ENCODE measurements around the gene POLR2E. TPM values are rescaled to one million over a fixed set of nuclear protein-coding genes. Genes with fewer than 3 reads are reported as not detected.
A peak's percentile ranks its signal among the peaks of the same experiment; 100 is the strongest.

Gene POLR2E
- total and polyA plus RNA-seq, 2 of the 13 experiments (the other 11 are each of a cell fraction or from before 2014, with no cell fraction given), result 140 to 272 TPM

- TF ChIP-seq ZNF546 (CRISPR knock-in tag; conservative IDR thresholded peaks at IDR 0.05), result 0 out of 2 replicates have a peak, but pooled peaks have one; percentile 39
Observed at GRCh38 chr19:1106841-1107660, 11.9 kb upstream of the POLR2E start (continued).

- no peak overlapping the region for H3K27ac ChIP-seq (ENCODE audit: extremely low read length, insufficient read depth, low read length)
- no TSS peak for BruUV-seq (replicated peaks)
- H3K36me3 ChIP-seq (replicated peaks in 1 of 2; ENCODE audit: control insufficient read depth in 1 of 2, insufficient read depth in 2 of 2, low read length in 2 of 2), result peaks cover 10 to 20% of the 10 kb centered on the region in 2 experiments; a peak in 4 of 5 replicates
- H3K4me3 ChIP-seq (replicated peaks in 1 of 3; ENCODE audit: insufficient read depth in 1 of 3, low read depth in 2 of 3, low read length in 3 of 3), result peak overlapping the region in 2 of 3 experiments; percentile 89 to 92; a peak in 2 of 6 replicates
- peaks cover 11% of the 10 kb centered on the region for H3K79me2 ChIP-seq (ENCODE audit: insufficient read depth, low read length)
- no peaks in the 10 kb centered on the region for H3K27me3 ChIP-seq (ENCODE audit: control insufficient read depth in 1 of 2, insufficient read depth in 2 of 2, low read length in 2 of 2)
- DNase-seq (ENCODE audit: low spot score) (no peak), ATAC-seq (no peak), FAIRE-seq (no peak)
- intact Hi-C loops (cut with micrococcal nuclease; ENCODE audit: unreplicated experiment), result loop anchor here (10.0 kb wide), 1 partner anchor 51 kb away; no protein-coding TSS in a partner anchor
- in situ Hi-C loops (cut with HindIII; ENCODE audit: extremely low pct_ligation_motif_present, low pct_unique_long_range_greater_than_20kb), result no loop called here
- CTCF ChIA-PET (ENCODE audit: low intra/inter-chr PET ratio, low total read pairs), result no interaction called here
- POLR2A ChIA-PET, result no interaction called here
- WGBS (ENCODE audit: low lambda C conversion rate), result 94% methylated on average over 10 of the region's 32 CpGs
- peaks cover 15% of the 10 kb centered on the region; the same call in 1 of the 2 replicates for H4K20me1 ChIP-seq (ENCODE audit: insufficient read depth, low read length)
- H3K4me2 ChIP-seq (ENCODE audit: low read depth, low read length), result peak overlapping the region; percentile 85
- peaks cover 52% of the 10 kb centered on the region for H3K4me1 ChIP-seq (ENCODE audit: insufficient read depth, low read length)
- H3K9me3 ChIP-seq (ENCODE audit: low read length), result no peaks in the 10 kb centered on the region
- no peak overlapping the region for H2AFZ ChIP-seq (ENCODE audit: low read length)
- H3K9ac ChIP-seq (ENCODE audit: insufficient read depth, low read depth, low read length), result no peak overlapping the region
- TF ChIP-seq PAWR (CRISPR knock-in tag; IDR thresholded peaks at IDR 0.05; ENCODE audit: borderline replicate concordance) (no peak), TMF1 (CRISPR knock-in tag; IDR thresholded peaks at IDR 0.05; ENCODE audit: low read depth) (0 out of 2 replicates have a peak, but pooled peaks have one; percentile 27), ZNF558 (CRISPR knock-in tag; IDR thresholded peaks at IDR 0.05; ENCODE audit: borderline replicate concordance) (no peak), ATF2 (CRISPR knock-in tag; IDR thresholded peaks at IDR 0.05) (no peak), ZBTB14 (CRISPR knock-in tag; IDR thresholded peaks at IDR 0.05) (no peak), SP140L (CRISPR knock-in tag; IDR thresholded peaks at IDR 0.05; ENCODE audit: borderline replicate concordance) (no peak), ZNF556 (CRISPR knock-in tag; IDR thresholded peaks at IDR 0.05; ENCODE audit: borderline replicate concordance) (no peak), AKAP8 (CRISPR knock-in tag; IDR thresholded peaks at IDR 0.05) (peak; percentile 12; the same call in 1 of the 2 replicates), ZNF317 (CRISPR knock-in tag; IDR thresholded peaks at IDR 0.05) (no peak), SALL2 (CRISPR knock-in tag; IDR thresholded peaks at IDR 0.05) (no peak), POLR2AphosphoS5 (IDR thresholded peaks at IDR 0.05; ENCODE audit: low read depth, low read length) (no peak), POLR2G (IDR thresholded peaks at IDR 0.05; ENCODE audit: low read depth, low read length) (0 out of 2 replicates have a peak, but pooled peaks have one; percentile 28), AGO2 (optimal IDR thresholded peaks at IDR 0.05; ENCODE audit: low read depth, low read length) (peak; percentile 41), HOXA5 (CRISPR knock-in tag; IDR thresholded peaks at IDR 0.05) (no peak), MXI1 (IDR thresholded peaks at IDR 0.05; ENCODE audit: borderline replicate concordance, low read depth, low read length) (no peak), PBX2 (CRISPR knock-in tag; IDR thresholded peaks at IDR 0.05) (no peak)
Observed at GRCh38 chr19:1105873-1106840, 11.0 kb upstream of the POLR2E start.
